ENCODE measurements around the gene ZNF91. TPM values are rescaled to one million over a fixed set of nuclear protein-coding genes. Genes with fewer than 3 reads are reported as not detected.
"Not testable (repeated sequence)": the region's sequence is repeated elsewhere in the genome, so short reads cannot be mapped to it uniquely, and the experiment has no call there.

ZNF91 gene
- total RNA-seq, 1 donor from 2014 or later = 7.9 TPM

GRCh38 chr19:23328211-23328610, 67.1 kb downstream of the ZNF91 start:
- Histone ChIP-seq H3K4me3 (ENCODE audit: low read depth, low read length) (no peak overlapping the region), H3K36me3 (ENCODE audit: control insufficient read depth, insufficient read depth, low read length) (no peaks in the 10 kb centered on the region), H3K27me3 (ENCODE audit: control insufficient read depth, insufficient read depth, low read length) (no peaks in the 10 kb centered on the region)
- no peak for TF ChIP-seq CTCF (IDR thresholded peaks at IDR 0.05; ENCODE audit: insufficient read depth, low read length, severe bottlenecking)
- FAIRE-seq = no peak
- no peak for DNase-seq (ENCODE audit: low read depth)

- DNase-seq (ENCODE audit: low read depth) (no peak), FAIRE-seq (no peak)
- no peaks in the 10 kb centered on the region for H3K27me3 ChIP-seq (ENCODE audit: control insufficient read depth, insufficient read depth, low read length)
- no peaks in the 10 kb centered on the region for H3K36me3 ChIP-seq (ENCODE audit: control insufficient read depth, insufficient read depth, low read length)
- no peak for TF ChIP-seq CTCF (IDR thresholded peaks at IDR 0.05; ENCODE audit: insufficient read depth, low read length, severe bottlenecking)
- no peak overlapping the region for H3K4me3 ChIP-seq (ENCODE audit: low read depth, low read length)
Measured at GRCh38 chr19:23321953-23322549, 73.2 kb downstream of the ZNF91 start.

- DNase-seq (ENCODE audit: low read depth) = peak; percentile 14
- not testable (repeated sequence) for H3K4me3 ChIP-seq (ENCODE audit: low read depth, low read length); H3K36me3 ChIP-seq (ENCODE audit: control insufficient read depth, insufficient read depth, low read length); H3K27me3 ChIP-seq (ENCODE audit: control insufficient read depth, insufficient read depth, low read length); FAIRE-seq
Measured at GRCh38 chr19:23321403-23321802, 73.9 kb downstream of the ZNF91 start.

- H3K27me3 ChIP-seq (ENCODE audit: control insufficient read depth, insufficient read depth, low read length); H3K36me3 ChIP-seq (ENCODE audit: control insufficient read depth, insufficient read depth, low read length); FAIRE-seq; H3K4me3 ChIP-seq (ENCODE audit: low read depth, low read length); DNase-seq (ENCODE audit: low read depth): not testable (repeated sequence)
Measured at GRCh38 chr19:23319571-23319970, 75.7 kb downstream of the ZNF91 start.

- H3K4me3 ChIP-seq (ENCODE audit: low read depth, low read length); FAIRE-seq; DNase-seq (ENCODE audit: low read depth); H3K36me3 ChIP-seq (ENCODE audit: control insufficient read depth, insufficient read depth, low read length); H3K27me3 ChIP-seq (ENCODE audit: control insufficient read depth, insufficient read depth, low read length): not testable (repeated sequence)
Measured at GRCh38 chr19:23318941-23319340, 76.3 kb downstream of the ZNF91 start.

- Histone ChIP-seq H3K4me3 (ENCODE audit: low read depth, low read length) (no peak overlapping the region), H3K27me3 (ENCODE audit: control insufficient read depth, insufficient read depth, low read length) (no peaks in the 10 kb centered on the region), H3K36me3 (ENCODE audit: control insufficient read depth, insufficient read depth, low read length) (no peaks in the 10 kb centered on the region)
- peak; percentile 61 for DNase-seq (ENCODE audit: low read depth)
- no peak for TF ChIP-seq CTCF (IDR thresholded peaks at IDR 0.05; ENCODE audit: insufficient read depth, low read length, severe bottlenecking)
- FAIRE-seq = no peak
Measured at GRCh38 chr19:23318143-23318542, 77.1 kb downstream of the ZNF91 start.

GRCh38 chr19:23315286-23315685, 80.0 kb downstream of the ZNF91 start:
- no peak for TF ChIP-seq CTCF (IDR thresholded peaks at IDR 0.05; ENCODE audit: insufficient read depth, low read length, severe bottlenecking)
- no peaks in the 10 kb centered on the region for H3K36me3 ChIP-seq (ENCODE audit: control insufficient read depth, insufficient read depth, low read length)
- FAIRE-seq = no peak
- no peaks in the 10 kb centered on the region for H3K27me3 ChIP-seq (ENCODE audit: control insufficient read depth, insufficient read depth, low read length)
- no peak overlapping the region for H3K4me3 ChIP-seq (ENCODE audit: low read depth, low read length)
- DNase-seq (ENCODE audit: low read depth) = no peak

Measured in bronchial epithelial cell (primary cell).